Sciatic nerve (tissue), 2 donors: Measurements from ENCODE around the gene LCA5. TPM values are rescaled to one million over a fixed set of nuclear protein-coding genes. Genes with fewer than 3 reads are reported as not detected.
"Not testable (repeated sequence)": the region's sequence is repeated elsewhere in the genome, so short reads cannot be mapped to it uniquely, and the experiment has no call there.

Source experiments
- ATAC-seq: fragments of 200-7000 bp; cut with Tn5 transposase; one replicate; pipeline ENCODE4 v1.9.1; 2020; ENCODE audit warnings: mild to moderate bottlenecking, moderate library complexity
- DNase-seq: peaks from one replicate; pipeline ENCODE4 v3.0.0-alpha.2; 2020; ENCODE audit warnings: low spot score
- intact Hi-C: fragments of 100-400 bp; cut with DNase I; formaldehyde crosslinking; loops from one replicate; pipeline ENCODE4 v1.14.2; 2022
- total RNA-seq: library from RNA; stranded (reverse); fragmentation: NEBNext Ultra II Directional; extraction: Animal tissue kit (Norgen Biotek cat#: 25700); gene quantifications from one replicate; pipeline ENCODE4 v1.2.1, GENCODE V29; 2021
- donor health status: DM: no; HTN: no; CAD: no.
- donor health status: DM: no; HTN: no; CAD: no.

Gene LCA5
- total RNA-seq, 1 donor from 2014 or later = 11.0 TPM

GRCh38 chr6:79469376-79470246, 67.6 kb downstream of the LCA5 start:
- ATAC-seq (no peak), DNase-seq (no peak)
- intact Hi-C loops = no loop called here

DNA sequence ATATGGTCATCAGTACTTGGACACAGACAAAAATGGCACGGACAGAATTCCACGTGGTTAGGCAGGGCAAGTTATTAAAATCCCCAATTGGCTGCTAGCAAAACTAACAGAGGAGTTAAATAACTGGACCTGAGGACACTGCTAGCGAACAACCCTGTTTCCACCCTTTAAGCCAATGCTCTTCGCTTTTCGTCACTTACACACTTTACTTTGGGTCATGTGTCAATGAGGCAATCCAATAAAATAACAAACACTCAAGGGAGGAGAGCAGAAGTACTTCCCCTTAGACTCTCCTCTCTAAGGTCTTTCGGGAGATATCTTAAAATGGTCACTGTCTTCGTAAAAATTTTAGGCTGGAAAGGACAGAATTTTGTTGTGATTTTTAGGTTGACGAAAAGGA, 68.6 kb downstream of the LCA5 start:
- no peak for ATAC-seq

GRCh38 chr6:79468116-79468515, 69.1 kb downstream of the LCA5 start:
- ATAC-seq (no peak), DNase-seq (no peak)
- intact Hi-C loops = no loop called here

More for the DNA sequence above, 68.6 kb downstream of the LCA5 start:
- intact Hi-C loops = no loop called here
- DNase-seq = no peak

GRCh38 chr6:79467716-79468115, 69.5 kb downstream of the LCA5 start:
- DNase-seq (no peak), ATAC-seq (no peak)
- intact Hi-C loops = no loop called here

DNA sequence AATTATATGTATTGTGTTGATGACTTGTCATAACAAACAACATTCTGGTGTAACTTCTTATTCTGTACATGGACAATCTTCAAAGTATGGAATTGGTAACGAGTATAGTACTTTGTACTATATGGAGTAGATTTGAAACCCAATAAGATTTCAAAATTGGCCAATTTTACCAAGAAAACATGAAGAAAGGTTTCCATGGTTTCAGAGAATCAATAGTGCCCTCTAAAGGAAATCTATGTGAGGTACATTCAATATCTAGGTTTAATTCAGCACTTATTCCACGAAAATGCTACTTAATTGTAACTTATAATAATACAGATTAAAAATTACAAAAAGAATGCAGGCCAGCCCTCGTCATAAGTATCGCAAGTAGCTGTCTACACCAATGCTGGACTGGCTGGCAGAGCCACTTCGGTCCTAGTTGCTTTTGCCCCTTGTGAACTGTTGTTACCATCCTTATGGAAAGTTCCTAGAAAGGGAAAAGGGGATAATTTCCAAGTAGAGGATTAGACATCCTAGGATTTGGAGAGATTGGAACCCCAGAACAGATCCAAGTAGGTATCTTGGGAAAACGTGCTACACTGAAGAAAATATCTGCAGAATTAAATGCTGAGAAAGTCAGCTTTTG, 70.9 kb downstream of the LCA5 start:
- peak; percentile 36 for ATAC-seq
- intact Hi-C loops = no loop called here
- no peak for DNase-seq

DNA sequence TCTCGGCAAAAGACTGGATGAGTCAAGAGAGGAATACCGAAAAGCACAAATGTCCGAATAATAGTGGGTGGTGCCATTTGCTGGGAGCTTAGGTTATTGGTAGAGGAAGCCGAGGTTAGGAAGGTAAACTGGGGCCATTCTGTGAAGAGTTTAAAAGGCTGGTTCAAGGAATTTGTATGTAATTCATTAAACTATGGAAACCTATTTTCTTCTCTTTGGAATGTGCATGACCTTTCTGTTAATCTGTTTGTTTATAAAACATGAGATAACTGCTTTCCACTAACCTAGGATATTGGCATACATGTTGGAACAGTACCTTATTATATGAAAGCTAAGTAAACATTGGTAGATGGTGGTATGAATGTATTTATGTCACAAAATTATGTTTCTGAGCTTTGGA, 71.8 kb downstream of the LCA5 start:
- ATAC-seq = no peak
- DNase-seq = no peak
- intact Hi-C loops = no loop called here

DNA sequence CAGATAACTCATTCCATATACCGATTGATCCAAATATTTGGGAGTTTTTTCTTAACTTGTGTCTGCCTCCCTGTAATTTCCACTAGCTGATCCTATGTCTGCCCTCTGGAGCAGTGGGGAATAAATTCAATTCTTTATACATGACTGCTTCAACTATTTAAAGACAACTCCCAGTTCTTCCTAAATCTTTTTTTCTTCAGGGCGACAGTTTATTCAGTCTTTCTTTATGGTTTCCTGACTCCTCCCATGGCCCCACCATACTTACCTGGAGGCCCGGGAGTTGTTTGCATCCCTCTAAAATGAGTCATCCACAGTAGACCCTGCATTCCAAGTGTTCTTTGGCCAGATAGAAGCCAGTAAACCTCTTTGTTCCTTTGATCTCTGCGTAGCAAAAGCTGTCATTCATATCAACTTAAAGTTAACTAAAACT, 73.6 kb downstream of the LCA5 start:
- DNase-seq = no peak
- ATAC-seq = no peak
- intact Hi-C loops = no loop called here

DNA sequence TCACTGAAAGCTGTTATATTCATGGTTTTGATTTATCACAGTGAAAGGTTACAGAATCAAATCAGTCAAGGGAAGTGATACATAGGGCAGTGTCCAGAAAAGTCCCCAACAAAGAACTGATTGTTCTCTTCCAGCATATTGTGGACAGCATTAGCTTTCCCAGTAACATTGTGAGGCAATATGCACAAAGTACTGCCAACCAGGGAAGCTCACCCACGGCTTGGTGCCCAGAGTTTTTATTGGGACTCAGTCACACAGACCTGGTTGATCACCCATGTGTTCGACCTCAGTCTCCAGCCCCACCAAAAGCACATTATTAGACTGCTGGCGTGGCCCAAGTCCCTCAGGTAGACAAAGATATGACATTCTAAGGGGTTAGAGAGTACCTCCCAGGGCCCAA, 76.0 kb downstream of the LCA5 start:
- peak; percentile 78 for ATAC-seq
- intact Hi-C loops = no loop called here
- no peak for DNase-seq

- ATAC-seq = no peak
- intact Hi-C loops = no loop called here
- DNase-seq = no peak
Measured at GRCh38 chr6:79455446-79455845, 81.8 kb downstream of the LCA5 start.

DNA sequence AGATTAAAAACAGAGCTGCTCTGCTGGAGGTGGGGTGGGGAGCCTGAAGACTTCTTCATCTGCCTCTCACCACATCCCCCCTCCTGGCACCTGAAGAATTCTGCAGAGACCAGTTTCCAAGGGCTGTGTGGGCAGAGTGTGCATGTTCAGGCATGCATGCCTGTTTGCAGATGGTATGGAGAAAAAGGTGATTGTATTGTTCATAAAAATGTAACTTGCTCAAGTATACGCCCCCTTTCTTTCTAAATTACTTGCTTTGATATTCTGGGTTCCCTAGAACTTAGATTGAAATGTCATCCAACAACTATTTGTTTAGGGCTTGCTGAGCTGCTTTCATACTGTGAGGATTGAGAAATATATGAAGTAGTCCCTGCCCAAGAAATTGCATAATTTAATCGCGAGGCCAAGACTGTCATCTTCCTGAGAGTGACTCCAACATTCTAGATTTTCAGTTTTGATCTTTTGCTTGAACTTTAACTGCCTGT, 83.6 kb downstream of the LCA5 start:
- DNase-seq (no peak), ATAC-seq (peak; percentile 82)
- intact Hi-C loops = no loop called here

DNA sequence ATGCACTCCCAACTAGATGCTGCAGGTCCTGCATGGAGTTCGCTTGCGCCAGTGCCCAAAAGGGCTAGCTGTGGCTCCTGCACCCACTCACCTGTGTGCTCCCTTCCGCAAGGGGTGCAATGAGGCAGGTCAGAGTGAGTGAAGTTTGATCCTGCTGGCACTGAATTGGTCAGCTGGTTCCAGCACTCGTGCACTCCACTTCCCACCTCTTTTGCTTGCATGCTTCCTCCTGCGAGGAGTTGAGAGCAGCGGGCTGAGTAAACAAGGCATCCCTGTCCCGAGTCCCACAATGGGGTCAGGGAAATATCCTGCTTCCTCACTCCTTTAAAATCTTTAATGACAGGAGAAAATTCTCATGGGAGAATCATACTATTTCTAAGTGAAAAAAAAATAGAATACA, 86.2 kb downstream of the LCA5 start:
- no peak for ATAC-seq
- intact Hi-C loops = no loop called here

DNA sequence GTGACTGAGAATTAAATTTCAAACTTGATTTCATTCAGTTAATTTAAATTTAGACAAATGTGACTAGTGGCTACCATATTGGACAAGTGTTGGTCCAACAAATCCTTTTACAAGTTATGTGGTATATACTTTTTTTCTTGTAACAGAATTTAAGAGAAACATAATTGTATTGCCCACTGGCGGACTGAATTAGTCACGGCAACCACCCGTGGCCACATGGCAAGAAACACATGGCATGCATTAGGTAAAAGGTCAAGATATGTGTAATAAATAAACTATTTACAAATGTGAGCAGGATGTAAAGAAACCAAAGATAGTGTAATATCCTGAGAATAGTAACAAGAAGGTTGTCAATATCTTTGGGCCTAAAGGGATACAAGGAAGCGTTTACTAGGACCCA, 91.2 kb downstream of the LCA5 start:
- no peak for ATAC-seq
- DNase-seq = no peak
- intact Hi-C loops = no loop called here

More for the DNA sequence above, 86.2 kb downstream of the LCA5 start:
- no peak for DNase-seq

- ATAC-seq, intact Hi-C loops, DNase-seq: not testable (repeated sequence)
Measured at GRCh38 chr6:79443876-79444275, 93.4 kb downstream of the LCA5 start.

DNA sequence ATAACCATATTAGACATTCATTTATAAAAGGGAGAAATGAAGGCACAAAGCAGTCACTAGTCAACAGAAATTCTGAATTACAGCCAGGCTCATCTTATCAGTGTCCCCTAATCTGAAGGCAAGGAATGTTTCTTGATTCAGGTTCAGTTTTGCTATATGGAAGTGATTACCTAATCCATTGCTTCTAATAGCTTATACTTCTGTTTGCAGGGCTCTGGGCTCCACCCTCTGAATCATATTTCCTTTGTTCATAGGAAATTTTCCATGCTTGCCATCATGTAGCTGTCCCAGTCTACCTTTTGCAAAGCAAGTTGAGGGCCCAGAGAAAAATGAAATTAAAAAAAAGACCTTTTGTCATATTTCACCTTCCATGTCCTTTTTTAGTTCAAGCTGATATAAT, 96.0 kb downstream of the LCA5 start:
- intact Hi-C loops = no loop called here
- DNase-seq = no peak
- no peak for ATAC-seq

- intact Hi-C loops = no loop called here
- no peak for ATAC-seq
Measured at GRCh38 chr6:79440598-79440997, 96.6 kb downstream of the LCA5 start.

DNA sequence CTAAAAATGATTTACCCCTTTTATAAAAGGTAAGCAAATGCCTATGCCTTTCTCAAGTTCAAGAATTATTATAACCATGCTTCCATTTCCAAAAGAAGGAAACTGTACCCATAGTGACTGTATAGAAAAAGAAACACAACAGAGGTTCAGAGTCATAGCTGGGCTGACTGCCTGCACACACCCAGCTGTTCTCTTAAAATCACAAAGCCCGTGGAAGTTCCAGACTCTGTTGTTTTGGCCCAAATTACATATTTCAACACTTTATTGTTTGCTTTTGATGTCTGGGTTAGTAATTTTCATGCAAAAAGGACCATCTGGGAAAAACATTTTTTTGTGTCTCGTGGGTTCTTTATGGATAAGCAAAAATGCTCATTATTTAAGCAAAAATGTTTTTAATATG, 99.2 kb downstream of the LCA5 start:
- ATAC-seq = peak; percentile 93
- no peak for DNase-seq
- intact Hi-C loops = no loop called here

More at GRCh38 chr6:79440598-79440997, 96.6 kb downstream of the LCA5 start:
- no peak for DNase-seq

DNA sequence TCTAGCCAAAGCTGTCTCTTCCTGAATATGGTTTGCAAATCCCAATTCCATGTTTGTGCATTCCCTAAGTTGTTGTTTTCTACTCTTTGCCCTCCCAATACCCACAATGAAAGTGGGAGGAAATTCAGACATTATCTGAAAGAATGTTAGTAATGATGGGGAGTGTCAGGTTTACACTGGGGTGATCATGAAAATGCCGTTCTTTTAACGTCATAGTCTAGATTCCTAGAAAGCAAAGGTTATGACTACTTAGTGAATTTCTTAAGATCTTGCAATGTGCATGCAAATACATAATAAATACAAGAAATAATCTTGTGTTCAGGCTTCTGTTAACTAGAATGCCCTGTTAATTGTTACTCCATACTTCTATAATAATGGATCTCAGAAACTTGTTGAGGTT, 101.0 kb downstream of the LCA5 start:
- intact Hi-C loops = no loop called here
- ATAC-seq (peak; percentile 32), DNase-seq (no peak)

- no peak for DNase-seq
- ATAC-seq = no peak
- intact Hi-C loops = no loop called here
Measured at GRCh38 chr6:79435746-79436145, 101.5 kb downstream of the LCA5 start.
